LNCAP (cell line): ENCODE results near the gene KAT6B.

Source experiments
- TF ChIP-seq, protein P1 (sequence below): fragments of 450-650 bp; IDR thresholded peaks from 2 replicates; pipeline ENCODE4 v1.5.1; 2017; ENCODE audit warnings: mild to moderate bottlenecking

The KAT6B gene

DNA sequence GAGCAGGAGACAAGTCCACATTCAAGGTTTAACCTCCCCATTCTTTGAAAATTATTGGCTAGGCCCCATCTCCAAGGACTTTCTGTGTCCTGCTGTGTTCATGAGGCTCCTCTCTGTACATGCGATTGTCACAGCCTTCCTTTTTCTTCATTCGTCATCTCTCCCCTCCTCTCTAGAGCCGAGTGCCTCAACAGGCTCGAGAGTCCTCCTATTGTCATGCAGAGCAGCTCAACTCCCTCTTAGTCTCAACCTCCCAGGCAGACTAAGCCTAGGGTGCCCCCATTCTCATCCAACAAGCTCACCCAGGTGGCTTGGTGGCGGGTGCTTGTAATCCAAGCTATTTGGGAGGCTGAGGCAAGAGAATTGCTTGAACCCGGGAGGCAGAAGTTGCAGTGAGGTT is 249.9 kb downstream of the KAT6B start:
- TF ChIP-seq, protein P1, sequence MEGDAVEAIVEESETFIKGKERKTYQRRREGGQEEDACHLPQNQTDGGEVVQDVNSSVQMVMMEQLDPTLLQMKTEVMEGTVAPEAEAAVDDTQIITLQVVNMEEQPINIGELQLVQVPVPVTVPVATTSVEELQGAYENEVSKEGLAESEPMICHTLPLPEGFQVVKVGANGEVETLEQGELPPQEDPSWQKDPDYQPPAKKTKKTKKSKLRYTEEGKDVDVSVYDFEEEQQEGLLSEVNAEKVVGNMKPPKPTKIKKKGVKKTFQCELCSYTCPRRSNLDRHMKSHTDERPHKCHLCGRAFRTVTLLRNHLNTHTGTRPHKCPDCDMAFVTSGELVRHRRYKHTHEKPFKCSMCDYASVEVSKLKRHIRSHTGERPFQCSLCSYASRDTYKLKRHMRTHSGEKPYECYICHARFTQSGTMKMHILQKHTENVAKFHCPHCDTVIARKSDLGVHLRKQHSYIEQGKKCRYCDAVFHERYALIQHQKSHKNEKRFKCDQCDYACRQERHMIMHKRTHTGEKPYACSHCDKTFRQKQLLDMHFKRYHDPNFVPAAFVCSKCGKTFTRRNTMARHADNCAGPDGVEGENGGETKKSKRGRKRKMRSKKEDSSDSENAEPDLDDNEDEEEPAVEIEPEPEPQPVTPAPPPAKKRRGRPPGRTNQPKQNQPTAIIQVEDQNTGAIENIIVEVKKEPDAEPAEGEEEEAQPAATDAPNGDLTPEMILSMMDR, result no peak

DNA sequence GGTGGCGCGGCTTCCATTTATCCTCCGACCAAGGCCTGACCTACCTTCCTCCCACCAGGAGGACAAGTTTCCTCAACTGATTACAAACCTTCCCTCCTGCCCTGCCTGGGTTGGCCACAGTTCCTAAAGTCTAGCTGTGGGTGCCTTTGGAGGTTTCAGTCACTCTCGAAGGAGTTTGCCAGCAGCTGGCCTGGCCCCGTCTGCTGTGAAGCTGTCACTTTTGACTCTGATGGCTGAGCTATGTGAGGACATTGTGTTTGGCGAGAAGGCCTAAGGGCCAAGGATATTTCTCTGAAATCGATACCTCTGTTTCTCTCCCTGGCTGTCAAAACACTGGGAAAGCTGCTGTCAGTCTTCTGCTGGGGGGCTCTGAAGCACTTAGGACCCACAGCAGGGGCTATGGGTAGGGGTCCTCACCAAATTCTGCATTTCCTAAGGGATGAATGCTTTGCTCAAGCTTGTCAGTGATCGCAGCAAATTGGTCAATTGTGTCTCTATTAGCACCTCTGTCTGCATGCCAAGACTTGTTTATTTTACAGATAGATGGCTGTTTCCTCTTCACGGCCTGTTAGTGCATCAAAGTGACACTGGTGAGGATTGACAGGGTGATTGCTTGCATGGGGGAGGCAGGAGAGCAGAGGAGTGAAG is 253.2 kb downstream of the KAT6B start:
- TF ChIP-seq, protein P1, result no peak

DNA sequence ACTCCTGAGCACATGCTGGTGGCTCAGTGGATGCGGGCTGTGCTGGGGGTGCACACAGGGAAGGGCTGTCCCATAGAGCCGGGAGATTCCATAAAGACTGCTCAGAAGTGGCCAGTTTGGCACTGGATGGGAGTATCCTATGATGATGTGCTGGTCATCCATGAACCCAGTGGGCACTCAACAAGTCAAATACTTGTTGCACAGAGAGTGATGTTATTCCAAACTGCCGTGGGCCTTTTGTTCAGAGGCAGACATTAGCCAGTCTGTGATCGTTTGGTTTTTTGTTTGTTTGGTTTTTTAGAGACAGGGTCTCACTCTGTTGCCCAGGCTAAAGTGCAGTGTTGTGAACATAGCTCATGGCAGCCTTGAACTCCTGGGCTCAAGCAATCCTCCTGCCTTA is 254.2 kb downstream of the KAT6B start:
- TF ChIP-seq, protein P1, result no peak

DNA sequence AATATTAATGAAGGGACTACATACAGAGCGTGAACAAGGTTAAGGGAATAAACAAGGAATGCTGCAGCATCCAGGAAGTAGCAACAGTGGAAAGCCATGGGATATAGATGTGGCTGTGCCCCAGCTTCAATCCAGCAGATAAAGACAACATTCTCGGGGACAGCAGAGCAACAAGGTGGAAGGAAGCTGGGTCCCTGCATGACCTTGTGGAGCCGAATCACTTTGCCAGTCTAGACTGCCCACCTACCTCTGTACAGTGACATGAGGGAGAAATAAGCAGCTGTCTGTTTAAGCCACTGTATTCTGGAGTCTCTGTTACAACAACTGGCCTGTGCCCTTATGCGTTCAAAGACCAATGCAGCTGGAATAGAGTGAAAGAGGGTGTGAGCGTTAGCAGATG is 255.0 kb downstream of the KAT6B start:
- TF ChIP-seq, protein P1, result no peak
